H9 (cell line): ENCODE measurements around the gene ABCG1. TPM values are rescaled to one million over a fixed set of nuclear protein-coding genes. Genes with fewer than 3 reads are reported as not detected.

Experiments
- DNase-seq: peaks from one replicate; pipeline ENCODE4 v3.0.0-alpha.2; 2017
- H2AFZ ChIP-seq: one replicate; pipeline ENCODE4 v1.6.1; 2013; ENCODE audit warnings: mild to moderate bottlenecking, low read length, control low read depth, moderate library complexity
- H2AK5ac ChIP-seq: 2 replicates; pipeline ENCODE4 v1.6.1; 2013; ENCODE audit warnings: low read length, control low read depth, mixed read lengths; ENCODE audit not compliant: insufficient read length
- H2BK120ac ChIP-seq: one replicate; pipeline ENCODE4 v1.6.1; 2013; ENCODE audit warnings: low read depth, mild to moderate bottlenecking, low read length, control low read depth, inconsistent platforms; ENCODE audit not compliant: poor library complexity, severe bottlenecking
- H2BK12ac ChIP-seq: 2 replicates; pipeline ENCODE4 v1.6.1; 2013; ENCODE audit warnings: low read length, control low read depth, mixed read lengths, low read depth; ENCODE audit not compliant: insufficient read length
- H2BK15ac ChIP-seq: 2 replicates; pipeline ENCODE4 v1.6.1; 2013; ENCODE audit warnings: low read depth, low read length, control low read depth
- H2BK20ac ChIP-seq: one replicate; pipeline ENCODE4 v1.6.1; 2013; ENCODE audit warnings: low read depth, mild to moderate bottlenecking, low read length, control low read depth, inconsistent platforms; ENCODE audit not compliant: poor library complexity, severe bottlenecking
- H2BK5ac ChIP-seq: 2 replicates; pipeline ENCODE4 v1.6.1; 2013; ENCODE audit warnings: low read length, control low read depth, mixed read lengths; ENCODE audit not compliant: insufficient read length
- H3K14ac ChIP-seq: 2 replicates; pipeline ENCODE4 v1.6.1; 2013; ENCODE audit warnings: low read length, control low read depth; ENCODE audit not compliant: insufficient read depth
- H3K18ac ChIP-seq: 2 replicates; pipeline ENCODE4 v1.6.1; 2013; ENCODE audit warnings: low read depth, mild to moderate bottlenecking, mixed read lengths, low read length, control low read depth; ENCODE audit not compliant: insufficient read length
- H3K23ac ChIP-seq: 2 replicates; pipeline ENCODE4 v1.6.1; 2013; ENCODE audit warnings: low read length, control low read depth, mixed read lengths, low read depth; ENCODE audit not compliant: insufficient read length
- H3K23me2 ChIP-seq: 2 replicates; pipeline ENCODE4 v1.6.1; 2013; ENCODE audit warnings: low read depth, mild to moderate bottlenecking, mixed read lengths, low read length, control low read depth; ENCODE audit not compliant: insufficient read length, poor library complexity, severe bottlenecking
- H3K27ac ChIP-seq: 2 replicates; pipeline ENCODE4 v1.5.1; 2013; ENCODE audit warnings: low read length, control low read depth, mixed read lengths, low read depth; ENCODE audit not compliant: insufficient read length
- H3K27me3 ChIP-seq: 2 replicates; pipeline ENCODE4 v1.6.1; 2013; ENCODE audit warnings: low read length, control low read depth, inconsistent platforms; ENCODE audit not compliant: insufficient read depth
- H3K4ac ChIP-seq: 2 replicates; pipeline ENCODE4 v1.6.1; 2013; ENCODE audit warnings: low read depth, mild to moderate bottlenecking, control low read depth, inconsistent platforms, low read length, moderate library complexity
- H3K4me1 ChIP-seq: 2 replicates; pipeline ENCODE4 v1.6.1; 2013; ENCODE audit warnings: low read length, control low read depth, inconsistent platforms; ENCODE audit not compliant: insufficient read depth
- H3K4me2 ChIP-seq: 2 replicates; pipeline ENCODE4 v1.6.1; 2013; ENCODE audit warnings: low read length, control low read depth, mixed read lengths; ENCODE audit not compliant: insufficient read length, insufficient read depth
- H3K56ac ChIP-seq: 2 replicates; pipeline ENCODE4 v1.6.1; 2013; ENCODE audit warnings: low read depth, mild to moderate bottlenecking, mixed read lengths, low read length, control low read depth; ENCODE audit not compliant: insufficient read length
- H3K79me1 ChIP-seq: 2 replicates; pipeline ENCODE4 v1.6.1; 2013; ENCODE audit warnings: low read depth, mild to moderate bottlenecking, moderate library complexity, low read length, control low read depth, inconsistent platforms; ENCODE audit not compliant: insufficient read depth, poor library complexity, severe bottlenecking
- H3K79me2 ChIP-seq: 2 replicates; pipeline ENCODE4 v1.6.1; 2013; ENCODE audit warnings: low read length, control low read depth, inconsistent platforms; ENCODE audit not compliant: insufficient read depth
- H3K9ac ChIP-seq: 2 replicates; pipeline ENCODE4 v1.6.1; 2013; ENCODE audit warnings: low read length, control low read depth, mixed read lengths; ENCODE audit not compliant: insufficient read length; ENCODE audit errors: extremely low read depth
- H3K9me3 ChIP-seq: one replicate; pipeline ENCODE4 v1.6.1; 2013; ENCODE audit warnings: low read depth, low read length, inconsistent platforms; ENCODE audit not compliant: control insufficient read depth
- H3T11ph ChIP-seq: one replicate; pipeline ENCODE4 v1.6.1; 2013; ENCODE audit warnings: mild to moderate bottlenecking, low read length, control low read depth, inconsistent platforms
- H4K20me1 ChIP-seq: one replicate; pipeline ENCODE4 v1.6.1; 2013; ENCODE audit not compliant: control insufficient read depth, insufficient read length, insufficient read depth
- H4K5ac ChIP-seq: 2 replicates; pipeline ENCODE4 v1.6.1; 2013; ENCODE audit warnings: low read depth, mild to moderate bottlenecking, mixed read lengths, low read length, control low read depth; ENCODE audit not compliant: insufficient read length
- H4K8ac ChIP-seq: replicated peaks from 2 replicates; pipeline ENCODE4 v1.6.1; 2013; ENCODE audit warnings: low read length, control low read depth, mixed read lengths, low read depth; ENCODE audit not compliant: insufficient read length
- H4K91ac ChIP-seq: 2 replicates; pipeline ENCODE4 v1.6.1; 2013; ENCODE audit warnings: low read depth, mild to moderate bottlenecking, moderate library complexity, mixed read lengths, low read length, control low read depth; ENCODE audit not compliant: insufficient read length
- H3K27ac Mint-ChIP-seq, 3 experiments: 2 replicates in 2 of 3; 3 replicates in 1 of 3; pipeline ENCODE4 v1.8.0; 2020 to 2021; ENCODE audit warnings: mixed read lengths in 3 of 3, mild to moderate bottlenecking in 1 of 3, moderate library complexity in 1 of 3
- H3K27me3 Mint-ChIP-seq: 2 replicates; pipeline ENCODE4 v1.8.0; 2021; ENCODE audit warnings: low read depth, mild to moderate bottlenecking, moderate library complexity, mixed read lengths
- H3K36me3 Mint-ChIP-seq, 3 experiments: 2 replicates in 2 of 3; 3 replicates in 1 of 3; pipeline ENCODE4 v1.8.0; 2020 to 2021; ENCODE audit warnings: low read depth in 3 of 3, mixed read lengths in 3 of 3; ENCODE audit not compliant: insufficient read depth in 1 of 3
- H3K4me1 Mint-ChIP-seq, 2 experiments: 2 replicates each; pipeline ENCODE4 v1.8.0; 2020; ENCODE audit warnings: mixed read lengths in 2 of 2
- H3K4me3 Mint-ChIP-seq, 2 experiments: 2 replicates in 1 of 2; 3 replicates in 1 of 2; pipeline ENCODE4 v1.8.0; 2020 to 2021; ENCODE audit warnings: mild to moderate bottlenecking in 2 of 2, mixed read lengths in 2 of 2, moderate library complexity in 1 of 2
- H3K9me3 Mint-ChIP-seq, 2 experiments: 2 replicates in 1 of 2; 3 replicates in 1 of 2; pipeline ENCODE4 v1.8.0; 2020; ENCODE audit warnings: mild to moderate bottlenecking in 2 of 2, mixed read lengths in 2 of 2, moderate library complexity in 1 of 2
- WGBS: extraction: QIAGEN DNeasy Blood & Tissue Kit; methylation state at CpG from one replicate; pipeline ENCODE4 v1.1.7; 2013; ENCODE audit warnings: missing lambda C conversion rate, low lambda C conversion rate, mixed read lengths; ENCODE audit not compliant: insufficient read length; ENCODE audit errors: extremely low coverage; 5-methylcytosine and 5-hydroxymethylcytosine counted together
- total RNA-seq: library from RNA; stranded (reverse); gene quantifications from 2 replicates; pipeline ENCODE4 v1.2.1, GENCODE V29; 2021
- TF ChIP-seq, protein P1 (sequence below): fragments of 200-600 bp; sonication (generic); conservative IDR thresholded peaks from 3 replicates; pipeline ENCODE4 v1.8.0; 2021; ENCODE audit warnings: antibody characterized with exemption, mild to moderate bottlenecking

The ABCG1 gene
- total RNA-seq, 1 experiment from 2014 or later: 0.83 TPM

- H2AFZ ChIP-seq: no peak overlapping the region
Measured at GRCh38 chr21:42188663-42189062, 30.3 kb upstream of the ABCG1 start.

More at GRCh38 chr21:42188663-42189062, 30.3 kb upstream of the ABCG1 start:
- H4K91ac ChIP-seq: no peak overlapping the region
- H3K23me2 ChIP-seq: no peaks in the 10 kb centered on the region
- Mint-ChIP-seq H3K9me3 (peaks cover 0 to 5% of the 10 kb centered on the region in 2 experiments; a peak in 1 of 5 replicates), H3K27ac (no peak overlapping the region; a peak in 1 of 7 replicates), H3K27me3 (peaks cover 17% of the 10 kb centered on the region), H3K36me3 (no peaks in the 10 kb centered on the region), H3K4me1 (no peaks in the 10 kb centered on the region), H3K4me3 (no peak overlapping the region)
- H3K27ac ChIP-seq: no peak overlapping the region
- no peak overlapping the region for H2BK20ac ChIP-seq
- H3K4ac ChIP-seq: no peak overlapping the region
- no peak overlapping the region for H3K4me2 ChIP-seq
- no peak overlapping the region for H2BK12ac ChIP-seq
- DNase-seq: no peak
- no peak overlapping the region for H3K14ac ChIP-seq
- H3K79me1 ChIP-seq: no peaks in the 10 kb centered on the region
- H3K79me2 ChIP-seq: no peaks in the 10 kb centered on the region
- no CpG with 5 or more reads among the region's 4 CpGs for WGBS
- TF ChIP-seq, protein P1, sequence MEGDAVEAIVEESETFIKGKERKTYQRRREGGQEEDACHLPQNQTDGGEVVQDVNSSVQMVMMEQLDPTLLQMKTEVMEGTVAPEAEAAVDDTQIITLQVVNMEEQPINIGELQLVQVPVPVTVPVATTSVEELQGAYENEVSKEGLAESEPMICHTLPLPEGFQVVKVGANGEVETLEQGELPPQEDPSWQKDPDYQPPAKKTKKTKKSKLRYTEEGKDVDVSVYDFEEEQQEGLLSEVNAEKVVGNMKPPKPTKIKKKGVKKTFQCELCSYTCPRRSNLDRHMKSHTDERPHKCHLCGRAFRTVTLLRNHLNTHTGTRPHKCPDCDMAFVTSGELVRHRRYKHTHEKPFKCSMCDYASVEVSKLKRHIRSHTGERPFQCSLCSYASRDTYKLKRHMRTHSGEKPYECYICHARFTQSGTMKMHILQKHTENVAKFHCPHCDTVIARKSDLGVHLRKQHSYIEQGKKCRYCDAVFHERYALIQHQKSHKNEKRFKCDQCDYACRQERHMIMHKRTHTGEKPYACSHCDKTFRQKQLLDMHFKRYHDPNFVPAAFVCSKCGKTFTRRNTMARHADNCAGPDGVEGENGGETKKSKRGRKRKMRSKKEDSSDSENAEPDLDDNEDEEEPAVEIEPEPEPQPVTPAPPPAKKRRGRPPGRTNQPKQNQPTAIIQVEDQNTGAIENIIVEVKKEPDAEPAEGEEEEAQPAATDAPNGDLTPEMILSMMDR: no peak
- no peak overlapping the region for H2AK5ac ChIP-seq
- H3K9ac ChIP-seq: no peak overlapping the region
- no peak overlapping the region for H3K56ac ChIP-seq
- no peak overlapping the region for H3K18ac ChIP-seq
- no peak overlapping the region for H3T11ph ChIP-seq
- no peaks in the 10 kb centered on the region for H3K9me3 ChIP-seq
- H3K23ac ChIP-seq: no peak overlapping the region
- no peak overlapping the region for H2BK5ac ChIP-seq
- H2BK15ac ChIP-seq: no peak overlapping the region
- H4K5ac ChIP-seq: no peak overlapping the region
- no peak overlapping the region for H2BK120ac ChIP-seq
- H3K4me1 ChIP-seq: no peaks in the 10 kb centered on the region
- H3K27me3 ChIP-seq: no peaks in the 10 kb centered on the region
- H4K20me1 ChIP-seq: no peaks in the 10 kb centered on the region
- H4K8ac ChIP-seq: no peak overlapping the region
